Transverse colon (tissue), 1 donor: ENCODE measurements around the gene SPATA31E1.

Source experiments
- EP300 ChIP-seq: sonication (generic); formaldehyde crosslinking; IDR thresholded peaks from one replicate; pipeline ENCODE4 v1.6.1; 2017; ENCODE audit warnings: antibody characterized with exemption, low read depth
- POLR2A ChIP-seq: fragments of 450-650 bp; IDR thresholded peaks from one replicate; pipeline ENCODE4 v1.6.1; 2016; ENCODE audit warnings: antibody characterized with exemption, mild to moderate bottlenecking, moderate library complexity

DNA sequence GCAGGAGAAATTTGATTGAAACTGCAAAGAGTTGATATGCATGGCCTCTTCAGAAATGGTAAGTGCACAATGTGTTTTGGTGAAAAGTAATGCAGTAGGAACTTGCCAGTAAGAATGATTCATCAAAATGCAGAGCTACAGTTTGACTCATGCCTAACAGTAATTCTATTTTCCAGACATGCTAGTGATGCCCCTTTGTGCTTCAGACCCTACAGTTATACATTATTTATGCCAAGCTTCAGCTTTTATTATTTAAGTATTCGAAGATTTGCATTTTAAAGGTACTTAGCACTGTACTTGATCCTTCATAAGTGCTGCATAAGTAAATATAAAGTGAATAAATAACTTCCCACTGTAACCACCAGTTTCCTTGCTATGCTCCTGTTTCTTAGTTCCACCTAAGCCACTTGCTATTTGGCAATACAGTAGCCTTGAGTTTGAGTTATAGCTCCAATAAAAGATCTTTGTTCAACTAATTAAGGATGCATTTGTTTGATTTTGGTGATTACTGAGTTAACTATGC, 3.6 kb upstream of the SPATA31E1 start:
- TF ChIP-seq POLR2A: no peak
- TF ChIP-seq EP300: no peak
